ENCODE data around the gene ZNF792.

DNA sequence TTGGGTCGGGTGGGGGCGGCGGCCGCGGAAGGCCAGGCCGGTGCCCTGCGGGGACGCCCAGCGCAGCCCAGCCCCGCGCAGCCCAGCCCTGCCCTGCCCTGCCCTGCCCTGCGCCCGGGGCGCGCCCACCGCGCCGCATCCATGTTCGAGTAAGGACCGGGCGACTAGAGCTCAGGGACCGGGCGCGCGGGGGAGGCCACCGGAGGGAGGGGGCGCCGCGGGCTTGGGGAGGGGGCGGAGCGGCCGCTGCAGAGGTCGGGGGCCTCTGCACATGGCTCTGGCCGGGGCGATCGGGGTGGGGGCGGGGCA, 36.3 kb upstream of the ZNF792 start:
- TF ChIP-seq, protein P1, sequence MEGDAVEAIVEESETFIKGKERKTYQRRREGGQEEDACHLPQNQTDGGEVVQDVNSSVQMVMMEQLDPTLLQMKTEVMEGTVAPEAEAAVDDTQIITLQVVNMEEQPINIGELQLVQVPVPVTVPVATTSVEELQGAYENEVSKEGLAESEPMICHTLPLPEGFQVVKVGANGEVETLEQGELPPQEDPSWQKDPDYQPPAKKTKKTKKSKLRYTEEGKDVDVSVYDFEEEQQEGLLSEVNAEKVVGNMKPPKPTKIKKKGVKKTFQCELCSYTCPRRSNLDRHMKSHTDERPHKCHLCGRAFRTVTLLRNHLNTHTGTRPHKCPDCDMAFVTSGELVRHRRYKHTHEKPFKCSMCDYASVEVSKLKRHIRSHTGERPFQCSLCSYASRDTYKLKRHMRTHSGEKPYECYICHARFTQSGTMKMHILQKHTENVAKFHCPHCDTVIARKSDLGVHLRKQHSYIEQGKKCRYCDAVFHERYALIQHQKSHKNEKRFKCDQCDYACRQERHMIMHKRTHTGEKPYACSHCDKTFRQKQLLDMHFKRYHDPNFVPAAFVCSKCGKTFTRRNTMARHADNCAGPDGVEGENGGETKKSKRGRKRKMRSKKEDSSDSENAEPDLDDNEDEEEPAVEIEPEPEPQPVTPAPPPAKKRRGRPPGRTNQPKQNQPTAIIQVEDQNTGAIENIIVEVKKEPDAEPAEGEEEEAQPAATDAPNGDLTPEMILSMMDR (IDR thresholded peaks at IDR 0.05; ENCODE audit: low read length) = no peak
- no peak for TF ChIP-seq EZH2 (IDR thresholded peaks at IDR 0.05; ENCODE audit: borderline replicate concordance, low read length)
